HFFc6 (cell line): ENCODE measurements around the gene ZMYM3. TPM values are rescaled to one million over a fixed set of nuclear protein-coding genes. Genes with fewer than 3 reads are reported as not detected.

Source experiments
- DNase-seq: peaks from one replicate; pipeline ENCODE4 v3.0.0-alpha.2; 2018
- H3K27ac Mint-ChIP-seq: 2 replicates; pipeline ENCODE4 v1.8.0; 2020; ENCODE audit warnings: mild to moderate bottlenecking, mixed read lengths
- H3K27me3 Mint-ChIP-seq: 2 replicates; pipeline ENCODE4 v1.8.0; 2021; ENCODE audit warnings: mild to moderate bottlenecking, moderate library complexity, mixed read lengths; ENCODE audit not compliant: insufficient read depth
- H3K36me3 Mint-ChIP-seq: 2 replicates; pipeline ENCODE4 v1.8.0; 2021; ENCODE audit warnings: low read depth, mixed read lengths
- H3K4me1 Mint-ChIP-seq: 2 replicates; pipeline ENCODE4 v1.8.0; 2020; ENCODE audit warnings: low read depth, mixed read lengths
- H3K4me3 Mint-ChIP-seq: 2 replicates; pipeline ENCODE4 v1.8.0; 2020; ENCODE audit warnings: mild to moderate bottlenecking, moderate library complexity, mixed read lengths
- H3K9me3 Mint-ChIP-seq: 2 replicates; pipeline ENCODE4 v1.8.0; 2020; ENCODE audit warnings: mild to moderate bottlenecking, mixed read lengths
- total RNA-seq, 6 experiments: library from RNA; stranded (reverse); fragmentation: NEBNext Ultra II Directional; extraction: Animal tissue kit (Norgen Biotek cat#: 25700); gene quantifications; 2 replicates in 1 of 6; 3 replicates in 5 of 6; pipeline ENCODE4 v1.2.3, GENCODE V29; 2021
- TF ChIP-seq, protein P1 (sequence below): fragments of 200-600 bp; sonication (generic); IDR thresholded peaks from 2 replicates; pipeline ENCODE4 v1.5.0; 2021; ENCODE audit warnings: antibody characterized with exemption, mild to moderate bottlenecking

ZMYM3 gene
- total RNA-seq, 6 experiments from 2014 or later = 26.3 to 32.4 (median 28.4) TPM

DNA sequence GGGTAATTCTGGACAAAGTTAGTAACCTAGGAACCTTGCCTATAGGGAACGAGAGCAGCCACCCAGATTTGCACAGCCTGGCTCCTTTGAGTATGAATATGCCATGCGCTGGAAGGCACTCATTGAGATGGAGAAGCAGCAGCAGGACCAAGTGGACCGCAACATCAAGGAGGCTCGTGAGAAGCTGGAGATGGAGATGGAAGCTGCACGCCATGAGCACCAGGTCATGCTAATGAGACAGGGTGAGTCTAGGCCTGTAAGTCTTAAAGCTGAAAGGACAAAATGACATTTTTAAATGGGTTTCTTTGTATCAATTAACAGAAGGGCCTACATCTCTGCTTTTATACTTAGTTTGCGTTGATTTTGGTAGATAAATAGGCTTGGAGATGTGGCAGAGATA lies 42.9 kb upstream of the ZMYM3 start:
- H3K4me3 Mint-ChIP-seq = no peak overlapping the region
- TF ChIP-seq, protein P1, sequence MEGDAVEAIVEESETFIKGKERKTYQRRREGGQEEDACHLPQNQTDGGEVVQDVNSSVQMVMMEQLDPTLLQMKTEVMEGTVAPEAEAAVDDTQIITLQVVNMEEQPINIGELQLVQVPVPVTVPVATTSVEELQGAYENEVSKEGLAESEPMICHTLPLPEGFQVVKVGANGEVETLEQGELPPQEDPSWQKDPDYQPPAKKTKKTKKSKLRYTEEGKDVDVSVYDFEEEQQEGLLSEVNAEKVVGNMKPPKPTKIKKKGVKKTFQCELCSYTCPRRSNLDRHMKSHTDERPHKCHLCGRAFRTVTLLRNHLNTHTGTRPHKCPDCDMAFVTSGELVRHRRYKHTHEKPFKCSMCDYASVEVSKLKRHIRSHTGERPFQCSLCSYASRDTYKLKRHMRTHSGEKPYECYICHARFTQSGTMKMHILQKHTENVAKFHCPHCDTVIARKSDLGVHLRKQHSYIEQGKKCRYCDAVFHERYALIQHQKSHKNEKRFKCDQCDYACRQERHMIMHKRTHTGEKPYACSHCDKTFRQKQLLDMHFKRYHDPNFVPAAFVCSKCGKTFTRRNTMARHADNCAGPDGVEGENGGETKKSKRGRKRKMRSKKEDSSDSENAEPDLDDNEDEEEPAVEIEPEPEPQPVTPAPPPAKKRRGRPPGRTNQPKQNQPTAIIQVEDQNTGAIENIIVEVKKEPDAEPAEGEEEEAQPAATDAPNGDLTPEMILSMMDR = no peak
- peaks cover 3% of the 10 kb centered on the region for H3K27me3 Mint-ChIP-seq
- peaks cover 51% of the 10 kb centered on the region for H3K36me3 Mint-ChIP-seq
- no peak overlapping the region for H3K27ac Mint-ChIP-seq
- H3K4me1 Mint-ChIP-seq = peaks cover 31% of the 10 kb centered on the region
- H3K9me3 Mint-ChIP-seq = no peaks in the 10 kb centered on the region
- DNase-seq = no peak

DNA sequence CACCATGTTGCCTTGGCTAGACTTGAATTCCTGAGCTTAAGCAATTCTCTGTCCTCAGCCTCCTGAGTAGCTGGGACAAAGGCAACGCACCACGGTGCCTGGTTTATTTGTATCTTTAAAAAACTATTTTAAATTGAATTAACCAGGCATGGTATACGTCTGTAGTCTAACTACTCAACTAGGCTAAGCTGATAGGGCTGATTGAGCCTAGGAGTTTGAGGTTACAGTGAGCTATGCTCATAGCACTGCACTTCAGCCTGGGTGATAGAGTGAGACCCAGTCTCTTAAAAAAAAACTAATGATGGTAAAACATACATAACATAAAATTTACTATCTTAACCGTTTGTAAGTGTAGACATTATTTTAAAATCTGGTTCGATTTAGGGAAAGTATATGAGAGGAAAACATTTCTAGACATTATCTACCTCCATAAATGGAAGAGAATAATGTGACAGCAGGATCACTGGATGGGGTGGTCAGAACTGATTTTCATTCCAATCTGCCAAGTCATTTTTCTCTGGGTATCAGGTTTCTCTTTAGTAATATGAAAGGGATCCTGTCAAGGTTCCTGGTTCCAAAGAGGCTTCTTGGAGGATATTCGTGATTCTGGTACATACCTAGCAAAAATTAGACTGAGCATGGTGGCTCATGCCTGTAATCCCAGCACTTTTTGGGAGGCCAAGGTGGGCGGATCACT lies 38.9 kb upstream of the ZMYM3 start:
- H3K36me3 Mint-ChIP-seq = peaks cover 40% of the 10 kb centered on the region
- H3K9me3 Mint-ChIP-seq = no peaks in the 10 kb centered on the region
- H3K4me3 Mint-ChIP-seq = peak overlapping the region; percentile 20; the same call in 1 of the 2 replicates
- TF ChIP-seq, protein P1 = no peak
- DNase-seq = peak; percentile 48
- H3K4me1 Mint-ChIP-seq = peaks cover 34% of the 10 kb centered on the region
- H3K27ac Mint-ChIP-seq = peak overlapping the region; percentile 83
- H3K27me3 Mint-ChIP-seq = peaks cover 3% of the 10 kb centered on the region

DNA sequence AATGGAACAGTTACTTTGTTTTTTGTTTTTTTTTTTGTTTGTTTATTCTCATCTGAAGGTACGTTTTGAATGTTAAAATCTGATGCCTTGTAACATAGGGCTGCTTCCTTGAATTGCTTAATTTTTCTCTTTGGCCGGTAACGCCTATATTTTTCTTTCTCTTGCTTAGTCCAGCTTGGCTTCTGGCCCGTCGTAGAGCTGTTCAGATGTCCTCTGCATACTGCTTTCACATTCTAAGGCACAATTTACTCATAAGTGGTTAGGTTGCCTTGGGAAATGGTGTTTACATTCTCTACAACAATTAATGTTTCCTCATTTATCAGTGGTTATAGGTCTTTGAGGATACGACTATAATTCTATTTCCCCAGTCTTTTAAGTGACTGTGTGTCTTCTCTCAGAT lies 37.4 kb upstream of the ZMYM3 start:
- TF ChIP-seq, protein P1 = no peak
- Mint-ChIP-seq H3K27me3 (no peaks in the 10 kb centered on the region; the same call in 1 of the 2 replicates), H3K4me3 (no peak overlapping the region), H3K36me3 (peaks cover 29% of the 10 kb centered on the region), H3K9me3 (no peaks in the 10 kb centered on the region), H3K4me1 (peaks cover 38% of the 10 kb centered on the region), H3K27ac (peak overlapping the region; percentile 83)
- no peak for DNase-seq

DNA sequence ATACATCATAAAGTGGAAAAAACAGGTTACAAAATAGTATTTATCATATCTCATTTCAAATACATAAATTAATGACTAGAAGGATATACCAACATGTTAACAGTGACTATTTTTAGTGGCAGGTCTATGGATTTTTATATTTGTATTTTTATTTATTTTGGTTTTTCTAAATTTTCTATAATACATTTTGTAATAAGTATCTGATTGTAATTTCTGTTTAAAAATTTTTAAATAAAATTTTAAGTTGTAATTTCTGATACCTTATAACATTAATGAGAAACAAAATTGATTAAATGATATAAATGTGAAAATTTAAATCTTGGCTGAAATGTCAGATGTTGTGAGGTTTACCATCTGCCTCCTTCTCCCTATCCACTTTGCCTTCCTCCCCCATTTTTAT lies 32.0 kb upstream of the ZMYM3 start:
- Mint-ChIP-seq H3K4me1 (peaks cover 34% of the 10 kb centered on the region), H3K4me3 (peak overlapping the region; percentile 99), H3K27ac (peak overlapping the region; percentile 45; the same call in 1 of the 2 replicates), H3K9me3 (no peaks in the 10 kb centered on the region), H3K36me3 (peaks cover 33% of the 10 kb centered on the region), H3K27me3 (peaks cover 7% of the 10 kb centered on the region)
- no peak for DNase-seq
- TF ChIP-seq, protein P1 = no peak

DNA sequence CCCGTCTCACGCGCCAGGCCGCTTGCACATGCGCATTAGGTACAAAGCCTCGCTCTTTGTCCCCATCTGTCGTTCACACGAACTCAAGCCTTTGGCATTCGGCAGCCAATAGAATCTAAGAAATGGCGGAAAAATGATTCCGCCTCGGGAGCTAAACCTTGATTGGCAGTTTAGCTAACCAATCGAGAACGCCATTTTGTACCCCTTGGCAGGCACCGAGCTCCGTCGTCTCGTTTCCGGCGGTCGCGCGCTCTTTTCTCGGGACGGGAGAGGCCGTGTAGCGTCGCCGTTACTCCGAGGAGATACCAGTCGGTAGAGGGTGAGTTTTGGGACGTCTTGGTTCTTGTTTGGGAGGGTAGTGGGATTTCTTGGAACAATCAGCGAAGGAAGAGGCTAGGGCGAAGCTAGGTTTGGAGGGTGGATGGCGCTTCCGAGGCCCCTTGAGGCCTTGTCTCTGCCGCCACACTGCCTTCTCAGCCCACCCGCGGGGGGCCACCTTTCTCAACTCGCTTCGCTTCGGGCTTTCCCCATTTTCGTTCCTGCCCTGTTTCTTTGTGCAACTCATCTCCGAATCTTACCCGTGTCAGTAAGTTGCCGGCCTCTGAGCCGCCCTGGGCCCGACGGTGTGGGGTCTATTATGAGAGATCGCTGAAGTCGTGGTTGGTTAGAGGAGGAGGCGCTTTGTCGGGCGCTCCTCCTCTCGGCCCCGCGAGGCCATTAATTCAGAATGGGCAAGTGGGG lies 29.6 kb upstream of the ZMYM3 start, which contains the start of gene NONO:
Gene NONO (plus strand): TSS at position 233 of the 741 bp plus-strand sequence. CDS start 7,003 bp downstream, outside the sequence.
- DNase-seq = peak; percentile 99

More for the DNA sequence above, 29.6 kb upstream of the ZMYM3 start, which contains the start of gene NONO:
- TF ChIP-seq, protein P1 = no peak; the same call in none of the 2 replicates
- peak within 1 kb of the TSS; percentile 99 for H3K4me3 Mint-ChIP-seq
- no peaks in the 10 kb centered on the region for H3K9me3 Mint-ChIP-seq
- peaks cover 7% of the 10 kb centered on the region; the same call in 1 of the 2 replicates for H3K27me3 Mint-ChIP-seq
- H3K27ac Mint-ChIP-seq = peak within 1 kb of the TSS; percentile 100
- H3K36me3 Mint-ChIP-seq = peaks cover 27% of the 10 kb centered on the region
- H3K4me1 Mint-ChIP-seq = peaks cover 22% of the 10 kb centered on the region
